Hepatocyte (in vitro differentiated cells): ENCODE measurements around the gene KCTD15. TPM values are rescaled to one million over a fixed set of nuclear protein-coding genes. Genes with fewer than 3 reads are reported as not detected.

Experiments
- DNase-seq: peaks from one replicate; pipeline ENCODE4 v3.0.0-alpha.2; 2016; ENCODE audit warnings: low spot score
- H2AFZ ChIP-seq: fragments of 200-600 bp; sonication (generic); 2 replicates; pipeline ENCODE4 v1.6.0; 2016; ENCODE audit warnings: antibody characterized with exemption, mild to moderate bottlenecking
- H3K27ac ChIP-seq: fragments of 200-600 bp; sonication (generic); 2 replicates; pipeline ENCODE4 v1.5.1; 2016; ENCODE audit warnings: mild to moderate bottlenecking
- H3K27me3 ChIP-seq: fragments of 200-600 bp; sonication (generic); 2 replicates; pipeline ENCODE4 v1.6.1; 2016
- H3K36me3 ChIP-seq: fragments of 200-600 bp; sonication (generic); replicated peaks from 2 replicates; pipeline ENCODE4 v1.5.1; 2016; ENCODE audit warnings: low read depth; ENCODE audit not compliant: insufficient read depth
- H3K4me1 ChIP-seq: fragments of 200-600 bp; sonication (generic); 2 replicates; pipeline ENCODE4 v1.5.1; 2016; ENCODE audit warnings: mild to moderate bottlenecking, moderate library complexity; ENCODE audit not compliant: insufficient read depth
- H3K4me2 ChIP-seq: fragments of 200-600 bp; sonication (generic); 2 replicates; pipeline ENCODE4 v1.6.0; 2016
- H3K4me3 ChIP-seq: fragments of 200-600 bp; sonication (generic); 2 replicates; pipeline ENCODE4 v1.5.1; 2016; ENCODE audit warnings: mild to moderate bottlenecking
- H3K79me2 ChIP-seq: fragments of 200-600 bp; sonication (generic); 2 replicates; pipeline ENCODE4 v1.6.0; 2017; ENCODE audit warnings: mild to moderate bottlenecking
- H3K9me2 ChIP-seq: fragments of 200-600 bp; sonication (generic); replicated peaks from 2 replicates; pipeline ENCODE4 v1.6.0; 2017; ENCODE audit warnings: mild to moderate bottlenecking; ENCODE audit not compliant: insufficient read depth
- H3K9me3 ChIP-seq: fragments of 200-600 bp; sonication (generic); 2 replicates; pipeline ENCODE4 v1.5.1; 2016; ENCODE audit warnings: low read depth, mild to moderate bottlenecking
- H4K20me1 ChIP-seq: fragments of 200-600 bp; sonication (generic); 2 replicates; pipeline ENCODE4 v1.6.0; 2016; ENCODE audit warnings: mild to moderate bottlenecking; ENCODE audit not compliant: insufficient read depth, poor library complexity, severe bottlenecking
- EZH2 ChIP-seq: fragments of 200-600 bp; sonication (generic); IDR thresholded peaks from 2 replicates; pipeline ENCODE4 v1.6.1; 2016; ENCODE audit warnings: antibody characterized with exemption, mild to moderate bottlenecking, borderline replicate concordance
- EZH2phosphoT487 ChIP-seq: fragments of 200-600 bp; sonication (generic); IDR thresholded peaks from one replicate; pipeline ENCODE4 v1.6.1; 2018; ENCODE audit warnings: antibody characterized with exemption, mild to moderate bottlenecking, low read depth, moderate library complexity; ENCODE audit not compliant: unreplicated experiment, severe bottlenecking
- WGBS: methylation state at CpG from one replicate; pipeline ENCODE4 v1.1.6; 2016; ENCODE audit warnings: low lambda C conversion rate; ENCODE audit errors: missing lambda C conversion rate; 5-methylcytosine and 5-hydroxymethylcytosine counted together
- polyA plus RNA-seq: library from polyadenylated mRNA; unstranded; fragments of >200 nt; fragmentation: Nextera tagmentation; extraction: Ambion mirVana; gene quantifications from 2 replicates; pipeline ENCODE4 v1.2.1, GENCODE V29; 2016
- total RNA-seq: library from RNA; depleted of rRNA; stranded (reverse); fragments of >200 nt; gene quantifications from 2 replicates; pipeline ENCODE4 v1.2.3, GENCODE V29; 2014
- TF ChIP-seq, protein P1 (sequence below): fragments of 200-600 bp; sonication (generic); IDR thresholded peaks from 2 replicates; pipeline ENCODE4 v1.5.1; 2016; ENCODE audit warnings: antibody characterized with exemption, mild to moderate bottlenecking; ENCODE audit not compliant: poor library complexity

Gene KCTD15
- total and polyA plus RNA-seq, 2 experiments from 2014 or later = 10.1 to 55.8 TPM

DNA sequence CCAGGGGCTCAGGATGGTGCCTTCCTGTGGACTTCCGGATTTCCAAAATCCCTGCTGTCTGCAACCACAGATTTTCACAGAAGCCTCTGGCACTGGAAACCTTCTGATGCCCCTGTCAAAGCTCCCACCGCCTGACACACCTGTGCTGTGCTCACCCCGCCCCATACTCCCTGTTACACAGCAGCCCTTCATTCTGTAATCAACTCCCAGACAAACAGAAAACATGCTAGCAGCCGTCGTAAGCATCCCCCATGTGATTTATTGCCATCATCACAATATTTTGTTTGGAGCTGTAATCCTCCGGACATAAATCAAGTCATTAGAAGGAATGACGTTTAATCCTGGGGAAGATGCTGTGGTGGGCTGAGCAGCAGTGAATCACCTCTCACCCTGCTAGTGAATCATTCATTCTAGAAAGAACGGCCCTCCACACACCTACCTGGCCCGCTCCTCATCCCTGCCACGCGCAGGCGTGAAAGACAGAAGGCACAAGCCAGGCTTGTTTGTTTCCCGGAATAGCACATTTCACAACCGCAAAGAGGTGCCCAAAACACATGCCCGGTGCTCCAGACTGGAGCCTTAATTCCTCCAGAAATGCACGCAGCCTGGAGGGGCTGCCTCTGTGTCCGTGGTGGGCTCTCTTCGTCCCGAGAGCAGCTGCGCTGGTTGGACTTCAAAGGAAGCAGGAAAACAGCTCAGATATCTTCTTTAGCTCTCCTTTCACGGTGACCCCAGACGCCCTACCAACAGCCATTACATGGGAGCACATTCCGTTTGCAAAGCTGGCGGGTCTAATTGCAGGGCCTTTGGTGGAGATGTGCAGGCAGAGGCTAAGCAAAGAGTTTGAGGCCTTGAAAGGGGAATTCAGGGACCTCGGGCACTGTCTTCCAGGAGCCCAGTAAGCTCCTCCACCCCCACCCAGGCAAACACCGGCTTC lies 41.3 kb upstream of the KCTD15 start:
- H3K9me3 ChIP-seq = no peaks in the 10 kb centered on the region
- H3K4me1 ChIP-seq = no peaks in the 10 kb centered on the region
- no peak overlapping the region for H3K4me2 ChIP-seq
- H2AFZ ChIP-seq = no peak overlapping the region
- WGBS = 74% methylated on average over 26 of the region's 26 CpGs
- no peaks in the 10 kb centered on the region for H3K36me3 ChIP-seq
- H3K4me3 ChIP-seq = no peak overlapping the region
- H3K27ac ChIP-seq = no peak overlapping the region
- no peaks in the 10 kb centered on the region for H4K20me1 ChIP-seq
- no peaks in the 10 kb centered on the region for H3K9me2 ChIP-seq
- no peaks in the 10 kb centered on the region for H3K79me2 ChIP-seq
- no peak for DNase-seq
- H3K27me3 ChIP-seq = no peaks in the 10 kb centered on the region
- TF ChIP-seq, protein P1, sequence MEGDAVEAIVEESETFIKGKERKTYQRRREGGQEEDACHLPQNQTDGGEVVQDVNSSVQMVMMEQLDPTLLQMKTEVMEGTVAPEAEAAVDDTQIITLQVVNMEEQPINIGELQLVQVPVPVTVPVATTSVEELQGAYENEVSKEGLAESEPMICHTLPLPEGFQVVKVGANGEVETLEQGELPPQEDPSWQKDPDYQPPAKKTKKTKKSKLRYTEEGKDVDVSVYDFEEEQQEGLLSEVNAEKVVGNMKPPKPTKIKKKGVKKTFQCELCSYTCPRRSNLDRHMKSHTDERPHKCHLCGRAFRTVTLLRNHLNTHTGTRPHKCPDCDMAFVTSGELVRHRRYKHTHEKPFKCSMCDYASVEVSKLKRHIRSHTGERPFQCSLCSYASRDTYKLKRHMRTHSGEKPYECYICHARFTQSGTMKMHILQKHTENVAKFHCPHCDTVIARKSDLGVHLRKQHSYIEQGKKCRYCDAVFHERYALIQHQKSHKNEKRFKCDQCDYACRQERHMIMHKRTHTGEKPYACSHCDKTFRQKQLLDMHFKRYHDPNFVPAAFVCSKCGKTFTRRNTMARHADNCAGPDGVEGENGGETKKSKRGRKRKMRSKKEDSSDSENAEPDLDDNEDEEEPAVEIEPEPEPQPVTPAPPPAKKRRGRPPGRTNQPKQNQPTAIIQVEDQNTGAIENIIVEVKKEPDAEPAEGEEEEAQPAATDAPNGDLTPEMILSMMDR = no peak
- no peak for TF ChIP-seq EZH2
- TF ChIP-seq EZH2phosphoT487 = no peak

DNA sequence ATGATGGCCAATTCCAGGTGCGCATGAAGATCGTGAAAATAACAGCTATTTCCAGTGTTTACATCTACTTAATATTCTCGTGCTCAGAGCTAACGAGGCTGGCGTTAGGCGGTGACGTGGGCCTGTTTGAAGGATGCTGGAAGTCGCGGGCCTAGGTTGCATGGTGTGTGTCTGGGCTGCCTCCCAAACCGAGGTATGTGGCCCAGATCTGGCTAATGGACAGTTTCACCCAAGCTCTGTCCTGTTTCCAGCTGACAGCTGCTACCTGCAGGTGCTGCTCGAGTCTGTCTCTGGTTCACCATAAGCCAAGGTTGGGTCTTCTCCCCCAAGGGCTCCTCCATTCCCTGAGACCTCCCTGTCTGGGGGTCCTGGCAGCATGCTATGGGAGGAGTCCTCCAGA lies 40.5 kb upstream of the KCTD15 start:
- H3K27ac ChIP-seq = no peak overlapping the region
- 91% methylated on average over 11 of the region's 11 CpGs for WGBS
- H3K4me1 ChIP-seq = no peaks in the 10 kb centered on the region
- H3K79me2 ChIP-seq = no peaks in the 10 kb centered on the region
- H3K9me2 ChIP-seq = no peaks in the 10 kb centered on the region
- H3K4me3 ChIP-seq = no peak overlapping the region
- TF ChIP-seq EZH2phosphoT487 = no peak
- no peaks in the 10 kb centered on the region for H4K20me1 ChIP-seq
- no peak overlapping the region for H3K4me2 ChIP-seq
- no peaks in the 10 kb centered on the region for H3K36me3 ChIP-seq
- no peak for DNase-seq
- no peak overlapping the region for H2AFZ ChIP-seq
- H3K27me3 ChIP-seq = no peaks in the 10 kb centered on the region
- H3K9me3 ChIP-seq = no peaks in the 10 kb centered on the region

DNA sequence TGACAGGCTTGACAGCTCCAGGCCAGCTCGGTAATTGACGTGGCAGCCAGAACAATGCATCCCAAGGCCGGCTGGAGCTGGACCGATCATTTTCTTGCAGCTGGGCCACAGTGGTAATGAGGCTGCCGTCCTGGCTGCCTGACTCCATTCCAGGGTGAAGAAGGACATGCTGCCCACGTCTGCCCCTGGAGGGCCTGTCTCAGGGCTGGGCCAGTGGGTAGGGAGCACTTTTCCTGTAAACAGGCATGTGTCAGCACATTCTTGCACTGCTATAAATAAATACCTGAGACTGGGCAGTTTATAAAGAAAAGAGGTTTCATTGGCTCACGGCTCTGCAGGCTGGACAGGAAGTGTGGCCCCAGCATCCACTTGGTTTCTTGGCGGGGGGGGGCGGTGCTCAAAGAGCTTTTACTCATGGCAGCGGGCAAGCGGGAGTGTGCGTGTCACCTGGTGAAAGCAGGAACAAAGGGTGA lies 38.1 kb upstream of the KCTD15 start:
- DNase-seq = no peak
- Histone ChIP-seq H3K4me3 (no peak overlapping the region), H3K4me2 (no peak overlapping the region), H3K4me1 (no peaks in the 10 kb centered on the region), H3K9me2 (no peaks in the 10 kb centered on the region), H4K20me1 (no peaks in the 10 kb centered on the region), H3K36me3 (no peaks in the 10 kb centered on the region), H3K27me3 (no peaks in the 10 kb centered on the region), H3K9me3 (no peaks in the 10 kb centered on the region), H3K79me2 (no peaks in the 10 kb centered on the region), H2AFZ (no peak overlapping the region), H3K27ac (no peak overlapping the region)
- TF ChIP-seq EZH2phosphoT487 (no peak), EZH2 (no peak)
- TF ChIP-seq, protein P1 = no peak
- whole genome bisulfite sequencing = 63% methylated on average over 12 of the region's 12 CpGs

DNA sequence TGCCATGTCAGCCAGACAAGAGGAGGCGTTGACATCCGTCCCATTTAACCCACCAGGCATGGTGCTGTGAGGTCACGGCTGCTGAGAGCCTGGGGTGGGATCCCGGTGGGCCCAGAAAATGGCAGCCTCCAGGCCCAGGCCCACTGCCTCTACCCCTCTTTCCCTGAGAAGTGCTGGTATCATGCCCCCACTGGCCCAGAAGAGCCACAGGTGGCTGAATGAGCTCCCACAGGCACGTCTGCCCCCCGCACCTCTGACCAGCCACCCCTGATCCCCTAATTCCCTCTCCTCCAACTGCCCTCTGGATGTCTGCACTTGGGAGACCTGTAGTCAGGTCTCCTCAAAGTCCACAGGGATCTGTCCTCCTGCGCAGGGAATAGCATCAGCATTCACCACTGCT lies 37.3 kb upstream of the KCTD15 start:
- Histone ChIP-seq H3K79me2 (no peaks in the 10 kb centered on the region), H3K36me3 (no peaks in the 10 kb centered on the region), H2AFZ (no peak overlapping the region), H3K9me2 (no peaks in the 10 kb centered on the region), H4K20me1 (no peaks in the 10 kb centered on the region), H3K4me2 (no peak overlapping the region), H3K4me1 (no peaks in the 10 kb centered on the region), H3K9me3 (no peaks in the 10 kb centered on the region), H3K27me3 (no peaks in the 10 kb centered on the region), H3K27ac (no peak overlapping the region), H3K4me3 (no peak overlapping the region)
- 97% methylated on average over 6 of the region's 7 CpGs for WGBS
- TF ChIP-seq EZH2 = no peak
- TF ChIP-seq, protein P1 = no peak
- no peak for TF ChIP-seq EZH2phosphoT487
- no peak for DNase-seq
